Subcutaneous adipose tissue (tissue), 4 donors: ENCODE data around the gene BAIAP2. TPM values are rescaled to one million over a fixed set of nuclear protein-coding genes. Genes with fewer than 3 reads are reported as not detected.

ENCODE experiments used
- CTCF ChIP-seq: fragments of 450-650 bp; IDR thresholded peaks from one replicate; pipeline ENCODE4 v1.5.1; 2016; ENCODE audit warnings: low read depth, mild to moderate bottlenecking, control low read depth, antibody characterized with exemption, moderate library complexity
- total RNA-seq, 4 donors: library from RNA; depleted of rRNA; stranded (reverse); fragments of >200 nt; gene quantifications; one replicate each; pipeline ENCODE4 v1.1.0, GENCODE V29; 2016

BAIAP2 gene
- total RNA-seq, 4 donors from 2014 or later, result 17.4 to 31.1 (median 23.2) TPM

DNA sequence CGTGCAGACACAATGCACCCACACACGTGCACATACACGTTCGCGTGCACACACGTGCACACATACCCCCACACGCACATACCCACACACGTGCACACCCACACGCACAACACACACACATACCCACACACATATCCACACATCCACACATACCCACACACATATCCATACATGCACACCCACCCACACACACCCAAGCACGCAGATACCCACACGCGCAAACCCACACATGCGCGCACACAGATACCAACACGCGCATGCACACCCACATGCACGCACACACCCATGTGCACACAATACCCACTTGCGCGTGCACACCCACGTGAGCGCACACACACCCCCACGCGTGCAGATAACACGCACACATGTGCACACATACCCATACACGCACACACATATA, 103.5 kb downstream of the BAIAP2 start:
- no peak for TF ChIP-seq CTCF

DNA sequence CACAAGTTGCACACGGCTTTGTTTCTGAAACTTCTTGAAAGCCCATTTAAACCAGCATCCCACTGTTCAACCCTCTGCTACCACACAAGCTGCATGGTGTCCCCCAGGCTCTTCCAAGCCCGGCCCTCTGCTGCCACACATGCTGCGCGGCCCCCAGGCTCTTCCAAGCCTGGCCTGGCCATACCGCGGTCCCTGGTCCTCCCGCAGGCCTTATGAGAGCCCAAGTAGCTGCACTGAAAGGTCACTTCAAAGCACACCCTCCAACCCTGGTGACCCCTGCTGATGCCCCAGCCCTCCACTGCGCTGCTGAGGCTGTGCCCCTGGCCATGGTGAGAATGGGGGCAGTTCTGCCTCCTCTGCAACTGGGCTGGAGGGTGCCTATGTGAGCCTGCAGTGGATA, 104.5 kb downstream of the BAIAP2 start:
- TF ChIP-seq CTCF, result no peak

DNA sequence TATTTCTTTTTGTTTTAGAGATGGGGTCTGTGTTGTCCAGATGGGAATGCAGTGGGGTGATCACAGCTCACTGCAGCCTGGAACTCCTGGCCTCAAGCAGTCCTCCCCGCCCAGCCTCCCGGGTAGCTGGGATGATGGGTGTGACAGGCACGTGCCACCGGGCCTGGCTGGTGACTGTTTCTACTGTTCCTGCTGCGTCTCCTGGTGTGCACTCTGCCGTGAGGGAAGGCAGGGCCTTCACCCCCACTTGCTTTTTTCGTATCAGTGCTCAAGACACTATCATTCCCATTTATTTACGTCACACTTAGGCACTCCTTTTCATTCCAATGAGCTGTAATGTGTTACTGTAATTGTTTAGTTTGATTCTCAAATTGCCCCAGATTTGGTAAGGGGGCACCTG, 105.1 kb downstream of the BAIAP2 start:
- no peak for TF ChIP-seq CTCF

- TF ChIP-seq CTCF, result no peak
Measured at GRCh38 chr17:81140695-81141094, 105.7 kb downstream of the BAIAP2 start.

DNA sequence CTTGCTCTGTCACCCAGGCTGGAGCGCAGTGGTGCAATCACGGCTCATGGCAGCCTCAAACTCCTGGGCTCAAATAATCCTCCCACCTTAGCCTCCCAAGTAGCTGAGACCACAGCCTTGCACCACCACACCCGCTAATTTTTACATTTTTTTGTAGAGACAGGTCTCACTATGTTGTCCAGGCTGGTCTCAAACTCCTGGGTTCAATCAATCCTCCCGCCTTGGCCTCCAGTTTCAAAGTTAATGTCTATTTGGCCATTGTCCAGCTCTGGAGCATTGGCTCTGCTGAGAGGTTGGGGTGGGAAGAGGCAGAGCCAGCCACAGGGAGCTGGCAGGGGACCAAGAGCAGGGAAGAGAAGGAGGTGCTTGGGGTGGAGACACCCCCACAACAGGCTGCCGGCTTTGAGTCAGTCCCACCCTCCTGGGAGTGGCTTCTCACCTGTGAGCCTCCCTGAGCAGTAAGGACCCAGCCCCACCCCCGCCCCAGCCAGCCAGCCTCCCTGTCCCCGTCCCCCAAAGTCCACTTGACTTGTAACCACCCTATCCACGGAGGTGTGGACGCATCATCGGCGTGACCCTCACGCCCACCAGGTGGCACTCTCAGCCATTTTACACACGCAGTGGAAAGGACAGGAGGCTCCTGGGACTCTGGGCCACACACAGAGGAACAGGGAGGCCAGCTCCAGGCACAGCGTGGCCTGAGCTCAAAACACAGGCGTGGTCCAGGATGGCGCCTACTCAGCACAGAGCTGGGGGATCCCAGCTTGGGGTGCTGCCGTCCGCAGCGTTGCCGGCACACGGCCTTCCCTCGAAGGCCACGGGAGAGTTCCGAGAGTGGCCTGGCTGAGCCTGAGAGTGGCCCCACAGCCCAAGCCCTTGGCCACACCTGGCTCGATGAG, 107.6 kb downstream of the BAIAP2 start:
- TF ChIP-seq CTCF, result no peak

DNA sequence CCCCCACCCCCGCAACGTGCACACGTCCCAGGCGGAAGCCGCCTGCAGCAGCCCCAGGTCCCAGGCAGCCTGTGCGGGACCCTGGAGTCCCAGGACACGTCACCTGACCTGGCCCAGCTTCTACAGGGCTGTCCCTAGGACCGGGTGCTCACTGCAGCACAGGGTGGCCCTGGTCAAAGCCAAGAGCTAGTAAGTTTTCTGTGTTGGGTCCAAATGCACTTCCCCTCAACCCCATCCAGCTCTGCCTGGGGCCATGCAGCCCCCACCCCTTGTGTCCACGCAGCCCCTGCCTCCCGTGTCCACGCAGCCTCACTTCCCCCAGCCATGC, 108.2 kb downstream of the BAIAP2 start:
- no peak for TF ChIP-seq CTCF

GRCh38 chr17:81143717-81144422, 108.9 kb downstream of the BAIAP2 start:
- TF ChIP-seq CTCF, result no peak
